ENCODE data around the gene VIPAS39.

VIPAS39 gene

GRCh38 chr14:77457522-77458248 lies at the start of gene VIPAS39, which contains the start of gene AHSA1:
Gene VIPAS39, minus strand, starts transcription at chr14:77457601. Its CDS starts 3,499 bp downstream, at chr14:77454102.
Gene AHSA1, plus strand, starts transcription at chr14:77458093. Its CDS starts 97 bp downstream, at chr14:77458190.
- DNase-seq = peak; percentile 99

- no peak for DNase-seq
These were observed 47.6 kb upstream of the VIPAS39 start for GRCh38 chr14:77505031-77505430.

- DNase-seq = no peak
These were observed 45.7 kb upstream of the VIPAS39 start for GRCh38 chr14:77503138-77503537.

GRCh38 chr14:77502109-77502782 lies 44.8 kb upstream of the VIPAS39 start:
- no peak for DNase-seq

GRCh38 chr14:77498984-77499527 lies 41.7 kb upstream of the VIPAS39 start:
- peak; percentile 33 for DNase-seq

- peak; percentile 66 for DNase-seq
These were observed 40.9 kb upstream of the VIPAS39 start, which contains the start of gene ISM2 for GRCh38 chr14:77498120-77498979. Gene ISM2, minus strand, starts transcription at chr14:77498816. Its CDS starts 23 bp downstream, at chr14:77498793.

- DNase-seq = no peak
These were observed 37.9 kb upstream of the VIPAS39 start for GRCh38 chr14:77495334-77495733.

- no peak for DNase-seq
These were observed 33.7 kb upstream of the VIPAS39 start for GRCh38 chr14:77491056-77491455.

- DNase-seq = no peak
These were observed 33.1 kb upstream of the VIPAS39 start for GRCh38 chr14:77490347-77490986.

GRCh38 chr14:77489041-77489440 lies 31.6 kb upstream of the VIPAS39 start:
- no peak for DNase-seq

GRCh38 chr14:77488558-77488957 lies 31.2 kb upstream of the VIPAS39 start:
- no peak for DNase-seq

GRCh38 chr14:77485901-77486678 lies 28.7 kb upstream of the VIPAS39 start:
- no peak for DNase-seq

- DNase-seq = no peak
These were observed 27.9 kb upstream of the VIPAS39 start for GRCh38 chr14:77485256-77485655.

GRCh38 chr14:77482422-77482821 lies 25.0 kb upstream of the VIPAS39 start:
- no peak for DNase-seq

- DNase-seq = no peak
These were observed 21.4 kb upstream of the VIPAS39 start for GRCh38 chr14:77478796-77479195.

- no peak for DNase-seq
These were observed 20.6 kb upstream of the VIPAS39 start for GRCh38 chr14:77478029-77478428.

- no peak for DNase-seq
These were observed 18.2 kb upstream of the VIPAS39 start for GRCh38 chr14:77475432-77476115.

GRCh38 chr14:77474479-77475177 lies 17.2 kb upstream of the VIPAS39 start:
- no peak for DNase-seq

GRCh38 chr14:77473921-77474320 lies 16.5 kb upstream of the VIPAS39 start:
- no peak for DNase-seq

- no peak for DNase-seq
These were observed 12.9 kb upstream of the VIPAS39 start for GRCh38 chr14:77470224-77470870.
